H9 (cell line): ENCODE results near the gene MID1. TPM values are rescaled to one million over a fixed set of nuclear protein-coding genes. Genes with fewer than 3 reads are reported as not detected.

Experiments
- DNase-seq: peaks from one replicate; pipeline ENCODE4 v3.0.0-alpha.2; 2017
- H2AFZ ChIP-seq: one replicate; pipeline ENCODE4 v1.6.1; 2013; ENCODE audit warnings: mild to moderate bottlenecking, low read length, control low read depth, moderate library complexity
- H2AK5ac ChIP-seq: 2 replicates; pipeline ENCODE4 v1.6.1; 2013; ENCODE audit warnings: low read length, control low read depth, mixed read lengths; ENCODE audit not compliant: insufficient read length
- H2BK120ac ChIP-seq: one replicate; pipeline ENCODE4 v1.6.1; 2013; ENCODE audit warnings: low read depth, mild to moderate bottlenecking, low read length, control low read depth, inconsistent platforms; ENCODE audit not compliant: poor library complexity, severe bottlenecking
- H2BK12ac ChIP-seq: 2 replicates; pipeline ENCODE4 v1.6.1; 2013; ENCODE audit warnings: low read length, control low read depth, mixed read lengths, low read depth; ENCODE audit not compliant: insufficient read length
- H2BK15ac ChIP-seq: 2 replicates; pipeline ENCODE4 v1.6.1; 2013; ENCODE audit warnings: low read depth, low read length, control low read depth
- H2BK20ac ChIP-seq: one replicate; pipeline ENCODE4 v1.6.1; 2013; ENCODE audit warnings: low read depth, mild to moderate bottlenecking, low read length, control low read depth, inconsistent platforms; ENCODE audit not compliant: poor library complexity, severe bottlenecking
- H2BK5ac ChIP-seq: 2 replicates; pipeline ENCODE4 v1.6.1; 2013; ENCODE audit warnings: low read length, control low read depth, mixed read lengths; ENCODE audit not compliant: insufficient read length
- H3K14ac ChIP-seq: 2 replicates; pipeline ENCODE4 v1.6.1; 2013; ENCODE audit warnings: low read length, control low read depth; ENCODE audit not compliant: insufficient read depth
- H3K18ac ChIP-seq: 2 replicates; pipeline ENCODE4 v1.6.1; 2013; ENCODE audit warnings: low read depth, mild to moderate bottlenecking, mixed read lengths, low read length, control low read depth; ENCODE audit not compliant: insufficient read length
- H3K23ac ChIP-seq: 2 replicates; pipeline ENCODE4 v1.6.1; 2013; ENCODE audit warnings: low read length, control low read depth, mixed read lengths, low read depth; ENCODE audit not compliant: insufficient read length
- H3K23me2 ChIP-seq: 2 replicates; pipeline ENCODE4 v1.6.1; 2013; ENCODE audit warnings: low read depth, mild to moderate bottlenecking, mixed read lengths, low read length, control low read depth; ENCODE audit not compliant: insufficient read length, poor library complexity, severe bottlenecking
- H3K27ac ChIP-seq: 2 replicates; pipeline ENCODE4 v1.5.1; 2013; ENCODE audit warnings: low read length, control low read depth, mixed read lengths, low read depth; ENCODE audit not compliant: insufficient read length
- H3K27me3 ChIP-seq: 2 replicates; pipeline ENCODE4 v1.6.1; 2013; ENCODE audit warnings: low read length, control low read depth, inconsistent platforms; ENCODE audit not compliant: insufficient read depth
- H3K4ac ChIP-seq: 2 replicates; pipeline ENCODE4 v1.6.1; 2013; ENCODE audit warnings: low read depth, mild to moderate bottlenecking, control low read depth, inconsistent platforms, low read length, moderate library complexity
- H3K4me1 ChIP-seq: 2 replicates; pipeline ENCODE4 v1.6.1; 2013; ENCODE audit warnings: low read length, control low read depth, inconsistent platforms; ENCODE audit not compliant: insufficient read depth
- H3K4me2 ChIP-seq: 2 replicates; pipeline ENCODE4 v1.6.1; 2013; ENCODE audit warnings: low read length, control low read depth, mixed read lengths; ENCODE audit not compliant: insufficient read length, insufficient read depth
- H3K56ac ChIP-seq: 2 replicates; pipeline ENCODE4 v1.6.1; 2013; ENCODE audit warnings: low read depth, mild to moderate bottlenecking, mixed read lengths, low read length, control low read depth; ENCODE audit not compliant: insufficient read length
- H3K79me1 ChIP-seq: 2 replicates; pipeline ENCODE4 v1.6.1; 2013; ENCODE audit warnings: low read depth, mild to moderate bottlenecking, moderate library complexity, low read length, control low read depth, inconsistent platforms; ENCODE audit not compliant: insufficient read depth, poor library complexity, severe bottlenecking
- H3K79me2 ChIP-seq: 2 replicates; pipeline ENCODE4 v1.6.1; 2013; ENCODE audit warnings: low read length, control low read depth, inconsistent platforms; ENCODE audit not compliant: insufficient read depth
- H3K9ac ChIP-seq: 2 replicates; pipeline ENCODE4 v1.6.1; 2013; ENCODE audit warnings: low read length, control low read depth, mixed read lengths; ENCODE audit not compliant: insufficient read length; ENCODE audit errors: extremely low read depth
- H3K9me3 ChIP-seq: one replicate; pipeline ENCODE4 v1.6.1; 2013; ENCODE audit warnings: low read depth, low read length, inconsistent platforms; ENCODE audit not compliant: control insufficient read depth
- H3T11ph ChIP-seq: one replicate; pipeline ENCODE4 v1.6.1; 2013; ENCODE audit warnings: mild to moderate bottlenecking, low read length, control low read depth, inconsistent platforms
- H4K20me1 ChIP-seq: one replicate; pipeline ENCODE4 v1.6.1; 2013; ENCODE audit not compliant: control insufficient read depth, insufficient read length, insufficient read depth
- H4K5ac ChIP-seq: 2 replicates; pipeline ENCODE4 v1.6.1; 2013; ENCODE audit warnings: low read depth, mild to moderate bottlenecking, mixed read lengths, low read length, control low read depth; ENCODE audit not compliant: insufficient read length
- H4K8ac ChIP-seq: replicated peaks from 2 replicates; pipeline ENCODE4 v1.6.1; 2013; ENCODE audit warnings: low read length, control low read depth, mixed read lengths, low read depth; ENCODE audit not compliant: insufficient read length
- H4K91ac ChIP-seq: 2 replicates; pipeline ENCODE4 v1.6.1; 2013; ENCODE audit warnings: low read depth, mild to moderate bottlenecking, moderate library complexity, mixed read lengths, low read length, control low read depth; ENCODE audit not compliant: insufficient read length
- H3K27ac Mint-ChIP-seq, 3 experiments: 2 replicates in 2 of 3; 3 replicates in 1 of 3; pipeline ENCODE4 v1.8.0; 2020 to 2021; ENCODE audit warnings: mixed read lengths in 3 of 3, mild to moderate bottlenecking in 1 of 3, moderate library complexity in 1 of 3
- H3K27me3 Mint-ChIP-seq: 2 replicates; pipeline ENCODE4 v1.8.0; 2021; ENCODE audit warnings: low read depth, mild to moderate bottlenecking, moderate library complexity, mixed read lengths
- H3K36me3 Mint-ChIP-seq, 3 experiments: 2 replicates in 2 of 3; 3 replicates in 1 of 3; pipeline ENCODE4 v1.8.0; 2020 to 2021; ENCODE audit warnings: low read depth in 3 of 3, mixed read lengths in 3 of 3; ENCODE audit not compliant: insufficient read depth in 1 of 3
- H3K4me1 Mint-ChIP-seq, 2 experiments: 2 replicates each; pipeline ENCODE4 v1.8.0; 2020; ENCODE audit warnings: mixed read lengths in 2 of 2
- H3K4me3 Mint-ChIP-seq, 2 experiments: 2 replicates in 1 of 2; 3 replicates in 1 of 2; pipeline ENCODE4 v1.8.0; 2020 to 2021; ENCODE audit warnings: mild to moderate bottlenecking in 2 of 2, mixed read lengths in 2 of 2, moderate library complexity in 1 of 2
- H3K9me3 Mint-ChIP-seq, 2 experiments: 2 replicates in 1 of 2; 3 replicates in 1 of 2; pipeline ENCODE4 v1.8.0; 2020; ENCODE audit warnings: mild to moderate bottlenecking in 2 of 2, mixed read lengths in 2 of 2, moderate library complexity in 1 of 2
- WGBS: extraction: QIAGEN DNeasy Blood & Tissue Kit; methylation state at CpG from one replicate; pipeline ENCODE4 v1.1.7; 2013; ENCODE audit warnings: missing lambda C conversion rate, low lambda C conversion rate, mixed read lengths; ENCODE audit not compliant: insufficient read length; ENCODE audit errors: extremely low coverage; 5-methylcytosine and 5-hydroxymethylcytosine counted together
- total RNA-seq: library from RNA; stranded (reverse); gene quantifications from 2 replicates; pipeline ENCODE4 v1.2.1, GENCODE V29; 2021
- TF ChIP-seq, protein P1 (sequence below): fragments of 200-600 bp; sonication (generic); conservative IDR thresholded peaks from 3 replicates; pipeline ENCODE4 v1.8.0; 2021; ENCODE audit warnings: antibody characterized with exemption, mild to moderate bottlenecking

Gene MID1
- total RNA-seq, 1 experiment from 2014 or later = 32.9 TPM

DNA sequence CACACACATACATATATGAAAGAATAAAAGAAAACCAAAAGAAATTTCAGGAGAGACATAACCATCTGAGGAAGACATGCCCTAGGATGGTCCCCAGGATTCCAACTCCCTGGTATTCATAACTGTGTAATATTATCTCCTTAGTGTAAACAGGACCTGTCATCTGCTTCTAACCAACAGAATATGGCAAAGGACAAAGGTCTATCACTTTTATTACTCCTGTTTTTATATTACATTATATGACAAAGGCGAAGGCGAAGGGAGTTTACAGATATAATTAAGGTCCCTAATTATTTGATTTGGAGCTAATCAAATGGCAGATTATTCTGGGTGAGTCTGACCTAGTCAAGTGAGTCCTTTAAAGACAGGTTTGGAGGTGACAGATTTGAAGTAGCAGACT is 155.1 kb downstream of the MID1 start:
- Histone ChIP-seq H3K56ac (no peak overlapping the region), H2AK5ac (no peak overlapping the region), H3K4me2 (no peak overlapping the region), H4K5ac (no peak overlapping the region), H2BK20ac (no peak overlapping the region), H3K23me2 (no peaks in the 10 kb centered on the region), H3K9ac (no peak overlapping the region), H3K18ac (no peak overlapping the region), H2BK120ac (no peak overlapping the region), H4K91ac (no peak overlapping the region), H3K27ac (no peak overlapping the region), H3K9me3 (no peaks in the 10 kb centered on the region), H4K8ac (no peak overlapping the region), H2AFZ (no peak overlapping the region), H3K27me3 (no peaks in the 10 kb centered on the region), H3K79me1 (no peaks in the 10 kb centered on the region), H2BK12ac (no peak overlapping the region), H2BK5ac (no peak overlapping the region), H4K20me1 (no peaks in the 10 kb centered on the region), H3K4me1 (peaks cover 7% of the 10 kb centered on the region; the same call in 1 of the 2 replicates), H3K79me2 (no peaks in the 10 kb centered on the region), H3T11ph (no peak overlapping the region), H3K23ac (no peak overlapping the region), H2BK15ac (no peak overlapping the region), H3K14ac (no peak overlapping the region), H3K4ac (no peak overlapping the region)
- DNase-seq = no peak
- no CpG with 5 or more reads among the region's 2 CpGs for WGBS
- Mint-ChIP-seq H3K27me3 (no peaks in the 10 kb centered on the region), H3K36me3 (peaks cover 28 to 43% (median 39%) of the 10 kb centered on the region in 3 experiments), H3K4me1 (peaks cover 24 to 33% of the 10 kb centered on the region in 2 experiments), H3K27ac (no peak overlapping the region), H3K9me3 (peaks cover 42 to 49% of the 10 kb centered on the region in 2 experiments), H3K4me3 (no peak overlapping the region)
- TF ChIP-seq, protein P1, sequence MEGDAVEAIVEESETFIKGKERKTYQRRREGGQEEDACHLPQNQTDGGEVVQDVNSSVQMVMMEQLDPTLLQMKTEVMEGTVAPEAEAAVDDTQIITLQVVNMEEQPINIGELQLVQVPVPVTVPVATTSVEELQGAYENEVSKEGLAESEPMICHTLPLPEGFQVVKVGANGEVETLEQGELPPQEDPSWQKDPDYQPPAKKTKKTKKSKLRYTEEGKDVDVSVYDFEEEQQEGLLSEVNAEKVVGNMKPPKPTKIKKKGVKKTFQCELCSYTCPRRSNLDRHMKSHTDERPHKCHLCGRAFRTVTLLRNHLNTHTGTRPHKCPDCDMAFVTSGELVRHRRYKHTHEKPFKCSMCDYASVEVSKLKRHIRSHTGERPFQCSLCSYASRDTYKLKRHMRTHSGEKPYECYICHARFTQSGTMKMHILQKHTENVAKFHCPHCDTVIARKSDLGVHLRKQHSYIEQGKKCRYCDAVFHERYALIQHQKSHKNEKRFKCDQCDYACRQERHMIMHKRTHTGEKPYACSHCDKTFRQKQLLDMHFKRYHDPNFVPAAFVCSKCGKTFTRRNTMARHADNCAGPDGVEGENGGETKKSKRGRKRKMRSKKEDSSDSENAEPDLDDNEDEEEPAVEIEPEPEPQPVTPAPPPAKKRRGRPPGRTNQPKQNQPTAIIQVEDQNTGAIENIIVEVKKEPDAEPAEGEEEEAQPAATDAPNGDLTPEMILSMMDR = no peak
